NCI-H2107 treated with DMSO at 0.1 percent for 48 hours (cell line): ENCODE results near the gene LRP8.
A peak's percentile ranks its signal among the peaks of the same experiment; 100 is the strongest.

Experiments
- DNase-seq: peaks from one replicate; lab custom pipeline; 2025; ENCODE audit not compliant: unreplicated experiment; lab: John Stamatoyannopoulos, UW

Gene LRP8

GRCh38 chr1:53266038-53266437, 61.8 kb downstream of the LRP8 start:
- peak; percentile 6 for DNase-seq

GRCh38 chr1:53265581-53265980, 62.3 kb downstream of the LRP8 start:
- no peak for DNase-seq

GRCh38 chr1:53264048-53264447, 63.8 kb downstream of the LRP8 start:
- no peak for DNase-seq

GRCh38 chr1:53262000-53262399, 65.9 kb downstream of the LRP8 start:
- no peak for DNase-seq

GRCh38 chr1:53260631-53261247, 67.1 kb downstream of the LRP8 start:
- DNase-seq: no peak

- DNase-seq: no peak
Observed at GRCh38 chr1:53259932-53260331, 67.9 kb downstream of the LRP8 start.

GRCh38 chr1:53258216-53258615, 69.7 kb downstream of the LRP8 start:
- no peak for DNase-seq

GRCh38 chr1:53257454-53258081, 70.3 kb downstream of the LRP8 start:
- DNase-seq: no peak

- no peak for DNase-seq
Observed at GRCh38 chr1:53256511-53257453, 71.1 kb downstream of the LRP8 start.

- DNase-seq: no peak
Observed at GRCh38 chr1:53255031-53255430, 72.8 kb downstream of the LRP8 start.

GRCh38 chr1:53254011-53254640, 73.7 kb downstream of the LRP8 start:
- DNase-seq: no peak

- DNase-seq: no peak
Observed at GRCh38 chr1:53250325-53250724, 77.5 kb downstream of the LRP8 start.

GRCh38 chr1:53249706-53250105, 78.2 kb downstream of the LRP8 start:
- no peak for DNase-seq

GRCh38 chr1:53246261-53247134, 81.4 kb downstream of the LRP8 start:
- no peak for DNase-seq

GRCh38 chr1:53244141-53244540, 83.7 kb downstream of the LRP8 start:
- DNase-seq: no peak

GRCh38 chr1:53242381-53242780, 85.5 kb downstream of the LRP8 start:
- no peak for DNase-seq

- no peak for DNase-seq
Observed at GRCh38 chr1:53241828-53242227, 86.0 kb downstream of the LRP8 start.

GRCh38 chr1:53238197-53239155, 89.4 kb downstream of the LRP8 start, which contains the start of gene MAGOH:
Gene MAGOH, minus strand, starts transcription at chr1:53238518. Its CDS starts 70 bp downstream, at chr1:53238448.
- DNase-seq: peak; percentile 87

GRCh38 chr1:53237638-53238037, 90.2 kb downstream of the LRP8 start:
- DNase-seq: no peak
